ENCODE data around the gene DRD4. TPM values are rescaled to one million over a fixed set of nuclear protein-coding genes. Genes with fewer than 3 reads are reported as not detected.
A peak's percentile ranks its signal among the peaks of the same experiment; 100 is the strongest.

DRD4 gene
- total RNA-seq, result not detected
- long read RNA-seq, result 0 reads

- intact Hi-C loops (cut with micrococcal nuclease), result no loop called here
- ATAC-seq (peak; percentile 70), DNase-seq (no peak)
These were observed at the start of gene DRD4 for GRCh38 chr11:636511-637332. TSS of gene DRD4 (plus strand) at chr11:637269. CDS start at chr11:637305, 36 bp downstream.

- intact Hi-C loops (cut with micrococcal nuclease), result no loop called here
- ATAC-seq, result no peak
- DNase-seq, result no peak
These were observed 49.5 kb upstream of the DRD4 start for GRCh38 chr11:587546-587945.

GRCh38 chr11:587978-588380 is 49.1 kb upstream of the DRD4 start:
- no peak for DNase-seq
- ATAC-seq, result peak; percentile 16

GRCh38 chr11:589798-590197 is 47.3 kb upstream of the DRD4 start:
- DNase-seq, result no peak
- intact Hi-C loops (cut with micrococcal nuclease), result no loop called here

More at GRCh38 chr11:587978-588380, 49.1 kb upstream of the DRD4 start:
- intact Hi-C loops (cut with micrococcal nuclease), result no loop called here

DNA sequence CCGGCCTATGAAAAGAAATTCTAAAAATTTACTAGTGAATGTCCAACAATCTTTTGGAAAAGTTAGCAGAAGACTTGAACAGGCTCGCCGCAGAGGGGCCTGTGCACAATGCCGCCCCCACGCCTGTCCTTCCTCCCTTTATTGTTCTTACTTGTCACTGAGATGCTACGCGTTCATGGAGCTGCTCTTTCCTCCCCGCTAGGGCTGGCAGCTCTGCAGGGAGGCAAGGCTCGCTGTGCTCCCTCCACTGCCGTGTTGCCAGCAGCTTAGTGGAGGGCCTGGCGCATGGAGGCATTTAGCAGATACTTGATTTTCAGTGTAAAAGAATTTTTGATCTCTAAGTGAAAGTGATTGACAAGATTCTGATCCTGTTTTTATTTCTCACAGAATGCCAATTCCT is 46.1 kb upstream of the DRD4 start:
- DNase-seq, result no peak
- no peak for ATAC-seq
- intact Hi-C loops (cut with micrococcal nuclease), result no loop called here

More at GRCh38 chr11:589798-590197, 47.3 kb upstream of the DRD4 start:
- no peak for ATAC-seq

DNA sequence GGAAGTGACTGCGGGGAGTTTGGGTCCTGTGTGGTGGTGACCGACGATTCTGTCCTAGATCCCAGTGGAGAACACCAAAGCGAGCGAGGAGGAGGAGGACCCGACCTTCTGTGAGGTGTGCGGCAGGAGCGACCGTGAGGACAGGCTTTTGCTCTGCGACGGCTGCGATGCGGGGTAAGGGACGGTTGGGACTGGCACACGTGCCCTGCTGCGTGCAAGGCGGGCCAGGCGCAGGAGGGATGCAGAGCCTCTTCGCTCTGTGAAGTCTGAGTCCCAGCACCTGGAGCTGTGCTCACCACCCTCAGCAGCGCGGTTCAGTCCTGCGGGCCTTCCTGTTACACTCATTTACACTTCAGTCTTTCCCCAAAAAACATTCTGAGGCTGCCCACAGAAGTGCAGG is 44.6 kb upstream of the DRD4 start:
- intact Hi-C loops (cut with micrococcal nuclease), result no loop called here
- no peak for DNase-seq
- ATAC-seq, result no peak

- no peak for DNase-seq
- intact Hi-C loops (cut with micrococcal nuclease), result no loop called here
- ATAC-seq, result no peak
These were observed 44.2 kb upstream of the DRD4 start for GRCh38 chr11:592918-593317.

- intact Hi-C loops (cut with micrococcal nuclease), result no loop called here
- DNase-seq, result no peak
- ATAC-seq, result no peak
These were observed 43.7 kb upstream of the DRD4 start for GRCh38 chr11:593347-593746.

GRCh38 chr11:595400-595799 is 41.7 kb upstream of the DRD4 start:
- intact Hi-C loops (cut with micrococcal nuclease), result no loop called here
- ATAC-seq (no peak), DNase-seq (no peak)

DNA sequence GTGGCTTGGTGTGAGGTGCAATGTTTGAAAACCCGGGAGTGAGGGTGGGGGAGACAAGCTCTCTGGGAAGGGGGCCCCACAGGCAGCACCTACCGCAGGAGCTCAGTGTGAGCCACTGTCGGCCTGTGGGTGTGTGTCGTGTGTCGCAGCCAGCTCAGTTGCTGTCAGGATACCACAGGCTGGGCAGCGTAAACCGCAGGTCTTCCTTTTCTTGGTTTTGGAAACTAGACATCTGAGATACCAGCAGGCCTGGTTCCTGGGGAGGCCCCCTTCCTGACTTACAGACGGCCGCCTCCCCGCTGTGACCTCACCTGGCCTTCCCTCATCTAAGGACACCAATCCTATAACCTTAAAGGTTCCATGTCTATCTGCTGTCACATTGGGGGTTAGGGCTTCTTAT is 40.7 kb upstream of the DRD4 start:
- ATAC-seq, result no peak
- intact Hi-C loops (cut with micrococcal nuclease), result no loop called here
- no peak for DNase-seq

- peak; percentile 9 for ATAC-seq
- DNase-seq, result no peak
- intact Hi-C loops (cut with micrococcal nuclease), result no loop called here
These were observed 39.8 kb upstream of the DRD4 start for GRCh38 chr11:597166-597725.

DNA sequence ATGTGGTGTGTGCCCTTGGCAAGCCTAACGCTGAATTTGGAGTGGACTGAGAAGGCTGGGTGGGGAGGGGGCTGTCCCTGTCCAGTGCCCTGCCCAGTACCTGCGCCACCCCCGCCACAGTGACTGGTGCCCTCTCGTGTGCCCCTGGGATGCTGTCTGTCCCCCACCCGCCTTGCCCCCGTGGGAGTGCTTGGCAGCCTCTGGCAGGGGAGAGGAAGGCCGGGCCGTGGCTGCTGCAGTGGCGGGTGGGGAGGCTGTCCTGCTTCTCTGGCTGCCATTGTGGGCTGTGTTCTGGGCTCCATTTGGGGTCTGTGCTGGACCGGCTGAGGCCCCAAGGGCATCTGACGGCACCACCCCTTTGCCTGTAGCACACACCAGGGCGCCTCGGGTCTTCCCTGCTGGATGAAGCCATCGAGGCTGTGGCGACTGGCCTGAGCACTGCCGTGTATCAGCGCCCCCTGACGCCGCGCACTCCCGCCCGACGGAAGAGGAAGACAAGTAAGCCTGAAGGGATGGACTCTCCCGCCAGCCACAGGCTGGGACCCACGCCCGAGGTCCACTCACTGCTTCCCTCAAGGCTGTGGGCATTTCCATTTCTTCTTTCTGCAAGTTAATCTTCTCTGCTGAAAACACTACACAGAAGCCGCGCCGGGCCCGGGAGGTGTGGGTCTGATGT is 38.9 kb upstream of the DRD4 start:
- DNase-seq (no peak), ATAC-seq (no peak)
- intact Hi-C loops (cut with micrococcal nuclease), result no loop called here

DNA sequence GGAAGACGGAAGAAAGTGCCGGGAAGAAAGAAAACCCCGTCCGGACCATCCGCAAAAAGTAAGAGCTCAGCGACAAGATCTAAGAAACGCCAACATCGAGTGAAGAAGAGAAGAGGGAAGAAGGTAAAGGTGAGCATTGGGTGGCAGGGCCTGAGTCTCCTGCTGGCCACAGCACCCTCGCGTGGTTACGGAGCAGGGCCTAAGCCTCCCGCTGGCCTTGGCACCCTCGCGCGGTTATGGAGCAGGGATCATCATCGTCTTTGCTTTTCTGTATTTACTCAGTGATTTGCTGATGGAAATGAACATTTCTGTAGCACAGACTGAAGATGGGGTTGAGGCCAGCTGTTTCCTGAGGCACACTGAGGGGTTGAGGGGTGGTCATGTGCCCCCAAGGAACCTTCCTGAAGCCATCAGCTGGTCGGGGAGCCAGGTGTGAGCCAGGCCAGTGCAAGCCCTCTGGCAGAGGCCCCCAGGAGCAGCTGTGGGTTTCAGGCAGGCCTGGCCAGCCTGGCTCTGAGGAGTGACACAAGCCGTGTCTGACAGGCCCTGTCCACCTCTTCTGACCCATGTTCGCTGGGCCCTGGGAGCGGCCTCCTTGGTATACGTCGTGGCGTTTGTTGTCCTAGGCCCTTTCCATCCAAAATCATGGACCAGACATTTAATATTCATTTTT is 35.4 kb upstream of the DRD4 start:
- ATAC-seq, result no peak
- intact Hi-C loops (cut with micrococcal nuclease), result no loop called here
- DNase-seq, result no peak

DNA sequence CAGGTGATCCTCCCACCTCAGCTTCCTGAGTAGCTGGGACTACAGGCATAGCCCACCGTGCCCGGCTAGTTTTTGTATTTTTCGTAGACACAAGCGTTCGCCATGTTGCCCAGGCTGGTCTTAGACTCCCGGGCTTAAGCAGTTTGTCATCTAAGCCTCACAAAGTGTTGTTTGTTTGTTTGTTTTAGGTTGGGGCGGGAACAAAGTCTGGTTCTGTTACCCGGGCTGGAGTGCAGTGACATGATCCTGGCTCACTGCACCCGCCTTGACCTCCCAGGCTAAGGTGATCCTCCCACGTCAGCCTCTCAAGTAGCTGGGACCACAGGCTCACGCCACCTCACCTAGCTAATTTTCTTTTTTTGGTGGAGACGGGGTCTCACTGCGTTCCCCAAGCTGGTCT is 33.9 kb upstream of the DRD4 start:
- ATAC-seq, result no peak
- intact Hi-C loops (cut with micrococcal nuclease), result no loop called here

GRCh38 chr11:605286-606129 is 31.6 kb upstream of the DRD4 start:
- peak; percentile 3 for ATAC-seq
- DNase-seq, result peak; percentile 27
- intact Hi-C loops (cut with micrococcal nuclease), result no loop called here

More for the DNA sequence above, 33.9 kb upstream of the DRD4 start:
- DNase-seq, result no peak

DNA sequence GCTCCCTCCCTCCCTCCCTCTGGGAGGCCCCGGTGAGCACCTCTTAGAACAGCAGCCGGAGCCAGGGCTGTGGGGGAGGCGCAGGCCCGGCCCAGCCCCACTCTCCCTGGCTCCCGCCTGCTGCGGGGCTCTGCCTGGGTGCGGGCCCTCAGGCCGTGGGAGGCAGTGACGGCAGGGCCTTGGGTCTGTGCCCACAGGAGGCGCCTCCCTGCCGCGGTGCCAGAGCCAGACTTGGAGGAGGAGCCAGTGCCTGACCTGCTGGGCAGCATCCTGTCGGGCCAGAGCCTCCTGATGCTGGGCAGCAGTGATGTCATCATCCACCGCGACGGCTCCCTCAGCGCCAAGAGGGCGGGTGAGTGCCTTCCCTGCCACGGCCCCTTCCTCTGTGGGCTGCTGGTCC is 30.8 kb upstream of the DRD4 start:
- peak; percentile 92 for ATAC-seq
- peak; percentile 85 for DNase-seq
- intact Hi-C loops (cut with micrococcal nuclease), result no loop called here

DNA sequence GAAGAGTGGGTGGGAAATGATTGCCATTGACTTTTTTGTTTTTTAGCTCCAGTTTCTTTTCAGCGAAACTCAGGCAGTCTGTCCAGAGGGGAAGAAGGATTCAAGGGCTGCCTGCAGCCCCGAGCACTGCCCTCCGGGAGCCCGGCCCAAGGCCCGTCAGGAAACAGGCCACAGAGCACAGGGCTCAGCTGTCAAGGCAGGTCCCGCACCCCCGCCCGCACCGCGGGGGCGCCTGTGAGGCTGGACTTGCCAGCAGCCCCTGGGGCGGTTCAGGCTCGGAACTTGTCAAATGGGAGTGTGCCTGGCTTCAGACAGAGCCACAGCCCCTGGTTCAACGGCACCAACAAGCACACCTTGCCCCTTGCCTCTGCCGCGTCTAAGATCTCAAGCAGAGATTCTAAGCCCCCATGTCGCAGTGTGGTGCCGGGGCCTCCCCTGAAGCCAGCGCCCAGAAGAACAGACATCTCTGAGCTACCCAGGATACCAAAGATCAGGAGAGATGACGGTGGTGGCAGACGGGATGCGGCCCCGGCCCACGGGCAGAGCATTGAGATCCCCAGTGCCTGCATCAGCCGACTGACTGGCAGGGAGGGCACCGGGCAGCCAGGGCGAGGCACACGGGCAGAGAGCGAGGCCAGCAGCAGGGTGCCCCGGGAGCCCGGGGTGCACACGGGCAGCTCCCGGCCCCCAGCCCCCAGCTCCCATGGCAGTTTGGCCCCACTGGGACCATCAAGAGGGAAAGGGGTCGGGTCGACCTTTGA is 29.9 kb upstream of the DRD4 start:
- DNase-seq (no peak), ATAC-seq (no peak)
- intact Hi-C loops (cut with micrococcal nuclease), result no loop called here

DNA sequence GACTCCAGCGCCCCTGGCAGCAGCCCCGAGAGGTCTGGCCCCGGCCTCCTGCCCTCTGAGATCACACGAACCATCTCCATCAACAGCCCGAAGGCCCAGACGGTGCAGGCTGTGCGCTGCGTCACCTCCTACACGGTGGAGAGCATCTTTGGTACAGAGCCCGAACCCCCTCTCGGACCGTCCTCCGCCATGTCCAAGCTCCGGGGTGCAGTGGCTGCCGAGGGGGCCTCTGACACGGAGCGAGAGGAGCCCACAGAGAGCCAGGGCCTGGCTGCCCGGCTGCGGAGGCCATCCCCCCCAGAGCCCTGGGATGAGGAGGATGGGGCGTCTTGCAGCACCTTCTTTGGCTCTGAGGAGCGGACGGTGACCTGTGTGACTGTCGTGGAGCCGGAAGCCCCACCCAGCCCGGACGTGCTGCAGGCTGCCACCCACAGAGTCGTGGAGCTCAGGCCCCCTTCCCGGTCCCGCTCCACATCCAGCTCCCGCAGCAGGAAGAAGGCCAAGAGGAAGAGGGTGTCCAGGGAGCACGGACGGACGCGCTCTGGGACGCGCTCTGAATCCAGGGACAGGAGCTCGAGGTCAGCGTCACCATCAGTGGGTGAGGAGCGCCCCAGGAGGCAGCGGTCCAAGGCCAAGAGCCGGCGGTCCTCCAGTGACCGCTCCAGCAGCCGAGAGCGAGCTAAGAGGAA is 29.0 kb upstream of the DRD4 start:
- DNase-seq (no peak), ATAC-seq (no peak)
- intact Hi-C loops (cut with micrococcal nuclease), result no loop called here

All from left ventricle myocardium superior (tissue), 1 donor.